IMR-90 (cell line): ENCODE data around the gene PLIN4. TPM values are rescaled to one million over a fixed set of nuclear protein-coding genes. Genes with fewer than 3 reads are reported as not detected.

Source experiments
- ATAC-seq: fragments of 200-7000 bp; cut with Tn5 transposase; 2 replicates; pipeline ENCODE4 v1.9.1; 2020; ENCODE audit warnings: low read depth, mild to moderate bottlenecking, moderate library complexity
- BruUV-seq: library from RNA; stranded (reverse); fragments of 400-500 nt; replicated peaks from 2 replicates; lab custom pipeline; 2021; lab: Mats Ljungman, UMichigan
- CTCF ChIA-PET: fragments of 300-600 bp; formaldehyde crosslinking; extraction: SDS; loops from one replicate; lab custom pipeline; 2021; ENCODE audit warnings: antibody characterized with exemption; lab: Yijun Ruan, JAX
- POLR2A ChIA-PET: fragments of 300-600 bp; sonication (Branson Sonifier 250); formaldehyde crosslinking; loops from one replicate; lab custom pipeline; 2022; ENCODE audit warnings: antibody characterized with exemption; ENCODE audit not compliant: unreplicated experiment; lab: Charles Lee
- DNase-seq: peaks from one replicate; pipeline ENCODE4 v3.0.0; 2013
- H2AFZ ChIP-seq: replicated peaks from 2 replicates; pipeline ENCODE3; 2013; ENCODE audit warnings: low read length, mild to moderate bottlenecking; ENCODE audit not compliant: poor library complexity
- H2AK5ac ChIP-seq: 2 replicates; pipeline ENCODE4 v1.6.1; 2013; ENCODE audit warnings: low read depth, low read length, inconsistent platforms
- H2AK9ac ChIP-seq: replicated peaks from 2 replicates; pipeline ENCODE3; 2013; ENCODE audit warnings: mild to moderate bottlenecking, low read depth, low read length, moderate library complexity; ENCODE audit not compliant: poor library complexity
- H2BK120ac ChIP-seq: 2 replicates; pipeline ENCODE4 v1.6.1; 2013; ENCODE audit warnings: low read depth, low read length, inconsistent platforms
- H2BK15ac ChIP-seq: 3 replicates; pipeline ENCODE4 v1.6.1; 2013; ENCODE audit warnings: low read depth, low read length, inconsistent platforms
- H2BK20ac ChIP-seq: 2 replicates; pipeline ENCODE4 v1.6.1; 2013; ENCODE audit warnings: low read depth, mild to moderate bottlenecking, inconsistent platforms, low read length, moderate library complexity
- H2BK5ac ChIP-seq: 2 replicates; pipeline ENCODE4 v1.6.1; 2013; ENCODE audit warnings: mild to moderate bottlenecking, low read depth, low read length, inconsistent platforms; ENCODE audit not compliant: poor library complexity, severe bottlenecking
- H3K14ac ChIP-seq: replicated peaks from 2 replicates; pipeline ENCODE4 v1.6.1; 2013; ENCODE audit warnings: low read depth, low read length, inconsistent platforms
- H3K18ac ChIP-seq: 2 replicates; pipeline ENCODE4 v1.6.1; 2013; ENCODE audit warnings: low read depth, low read length, control low read depth
- H3K23ac ChIP-seq: 2 replicates; pipeline ENCODE4 v1.6.1; 2013; ENCODE audit warnings: low read depth, low read length, inconsistent platforms
- H3K27ac ChIP-seq: 2 replicates; pipeline ENCODE4 v1.5.1; 2013; ENCODE audit warnings: mild to moderate bottlenecking, control low read depth, low read length; ENCODE audit not compliant: insufficient read depth
- H3K27me3 ChIP-seq: 2 replicates; pipeline ENCODE4 v1.6.1; 2013; ENCODE audit warnings: low read length; ENCODE audit not compliant: control insufficient read depth, insufficient read depth
- H3K36me3 ChIP-seq: 2 replicates; pipeline ENCODE4 v1.6.1; 2013; ENCODE audit warnings: low read length, mixed read lengths; ENCODE audit not compliant: control insufficient read depth, insufficient read depth
- H3K4ac ChIP-seq: 2 replicates; pipeline ENCODE4 v1.6.1; 2013; ENCODE audit warnings: low read depth, low read length, inconsistent platforms
- H3K4me1 ChIP-seq: 2 replicates; pipeline ENCODE4 v1.6.1; 2013; ENCODE audit warnings: low read length, mixed read lengths; ENCODE audit not compliant: control insufficient read depth, insufficient read depth
- H3K4me2 ChIP-seq: 2 replicates; pipeline ENCODE4 v1.6.1; 2013; ENCODE audit warnings: low read depth, mild to moderate bottlenecking, control low read depth, low read length, moderate library complexity
- H3K4me3 ChIP-seq: 2 replicates; pipeline ENCODE4 v1.5.1; 2013; ENCODE audit warnings: low read depth, mild to moderate bottlenecking, control low read depth, low read length, moderate library complexity; ENCODE audit not compliant: insufficient read depth
- H3K56ac ChIP-seq: 2 replicates; pipeline ENCODE4 v1.6.1; 2013; ENCODE audit warnings: low read length, inconsistent platforms; ENCODE audit not compliant: insufficient read depth; ENCODE audit errors: extremely low read depth
- H3K79me1 ChIP-seq, 2 experiments: 2 replicates each; pipeline ENCODE4 v1.6.1; 2013; ENCODE audit warnings: low read length in 2 of 2, inconsistent platforms in 1 of 2, low read depth in 1 of 2
- H3K9ac ChIP-seq: 2 replicates; pipeline ENCODE4 v1.6.1; 2013; ENCODE audit warnings: low read depth, low read length, control low read depth
- H3K9me1 ChIP-seq: 2 replicates; pipeline ENCODE4 v1.6.1; 2013; ENCODE audit warnings: low read length, inconsistent platforms; ENCODE audit not compliant: insufficient read depth
- H3K9me3 ChIP-seq: 2 replicates; pipeline ENCODE4 v1.6.1; 2013; ENCODE audit warnings: low read length; ENCODE audit not compliant: control insufficient read depth, insufficient read depth
- H4K20me1 ChIP-seq: 2 replicates; pipeline ENCODE4 v1.6.1; 2013; ENCODE audit warnings: low read length, inconsistent platforms; ENCODE audit not compliant: insufficient read depth
- H4K5ac ChIP-seq: 2 replicates; pipeline ENCODE4 v1.6.1; 2013; ENCODE audit warnings: mild to moderate bottlenecking, low read depth, low read length, control low read depth
- H4K8ac ChIP-seq, 2 experiments: 2 replicates each; pipeline ENCODE4 v1.6.1; 2013; ENCODE audit warnings: low read depth in 2 of 2, low read length in 2 of 2, control low read depth in 1 of 2, inconsistent platforms in 1 of 2
- H4K91ac ChIP-seq: 2 replicates; pipeline ENCODE4 v1.6.1; 2013; ENCODE audit warnings: low read depth, low read length, inconsistent platforms; ENCODE audit not compliant: insufficient read depth
- BHLHE40 ChIP-seq: fragments of 150-350 bp; IDR thresholded peaks from 2 replicates; pipeline ENCODE4 v1.6.1; 2016; ENCODE audit warnings: mild to moderate bottlenecking, low read depth, low read length
- CHD1 ChIP-seq: IDR thresholded peaks from 2 replicates; pipeline ENCODE4 v1.6.1; 2012; ENCODE audit warnings: low read depth, low read length, improper control_type of control experiment
- FOS ChIP-seq: fragments of 150-350 bp; IDR thresholded peaks from 2 replicates; pipeline ENCODE4 v1.6.1; 2016; ENCODE audit warnings: low read depth, low read length
- MAFK ChIP-seq: IDR thresholded peaks from 2 replicates; pipeline ENCODE4 v1.6.1; 2012; ENCODE audit warnings: low read depth, low read length, improper control_type of control experiment
- MAZ ChIP-seq: IDR thresholded peaks from 2 replicates; pipeline ENCODE4 v1.6.1; 2012; ENCODE audit warnings: low read depth, mild to moderate bottlenecking, low read length, improper control_type of control experiment, moderate library complexity, borderline replicate concordance
- MXI1 ChIP-seq: IDR thresholded peaks from 2 replicates; pipeline ENCODE4 v1.6.1; 2012; ENCODE audit warnings: low read depth, mild to moderate bottlenecking, low read length, moderate library complexity, borderline replicate concordance
- NFE2L2 ChIP-seq: fragments of 150-350 bp; IDR thresholded peaks from 2 replicates; pipeline ENCODE4 v1.6.1; 2016; ENCODE audit warnings: low read depth, mild to moderate bottlenecking, low read length
- RAD21 ChIP-seq: IDR thresholded peaks from 2 replicates; pipeline ENCODE4 v1.6.1; 2012; ENCODE audit warnings: low read length, improper control_type of control experiment
- RCOR1 ChIP-seq: IDR thresholded peaks from 2 replicates; pipeline ENCODE4 v1.6.1; 2012; ENCODE audit warnings: mild to moderate bottlenecking, low read length, improper control_type of control experiment; ENCODE audit not compliant: insufficient replicate concordance
- RFX5 ChIP-seq: IDR thresholded peaks from 2 replicates; pipeline ENCODE4 v1.8.0; 2012; ENCODE audit warnings: low read depth, mild to moderate bottlenecking, low read length, moderate library complexity
- SMC3 ChIP-seq: fragments of 150-350 bp; IDR thresholded peaks from 2 replicates; pipeline ENCODE4 v1.6.1; 2016; ENCODE audit warnings: low read depth, mild to moderate bottlenecking, antibody characterized with exemption, low read length, moderate library complexity
- USF2 ChIP-seq: fragments of 150-350 bp; IDR thresholded peaks from 2 replicates; pipeline ENCODE4 v1.6.1; 2017; ENCODE audit warnings: mild to moderate bottlenecking, antibody characterized with exemption, low read length, low read depth
- WGBS, 2 experiments: methylation state at CpG; one replicate each; pipeline versions ENCODE4 v1.1.5 to v1.1.7; 2013; ENCODE audit warnings: missing lambda C conversion rate in 2 of 2; ENCODE audit not compliant: insufficient read length in 1 of 2; ENCODE audit errors: extremely low coverage in 2 of 2; 5-methylcytosine and 5-hydroxymethylcytosine counted together
- dilution Hi-C: fragments of 300-500 bp; cut with HindIII; formaldehyde crosslinking; loops from one replicate; pipeline ENCODE4 v1.14.3; 2018; ENCODE audit warnings: low sequenced_read_pairs; ENCODE audit not compliant: unreplicated experiment
- in situ Hi-C: fragments of 300-500 bp; cut with MboI; formaldehyde crosslinking; loops from 3 replicates; pipeline ENCODE4 v1.14.3; 2019; ENCODE audit warnings: low sequenced_read_pairs, inconsistent platforms, mixed read lengths
- intact Hi-C: fragments of 100-400 bp; cut with micrococcal nuclease; formaldehyde crosslinking; loops from 2 replicates; pipeline ENCODE4 v1.10.0; 2022
- polyA plus RNA-seq, 3 experiments: library from polyadenylated mRNA; depleted of rRNA; stranded (reverse); fragments of >200 nt; gene quantifications; 2 replicates each; pipeline ENCODE4 v1.2.3, GENCODE V29; 2012; ENCODE audit warnings: low replicate concordance in 1 of 3
- total RNA-seq: library from RNA; depleted of rRNA; stranded (reverse); fragments of >200 nt; gene quantifications from 2 replicates; pipeline ENCODE4 v1.2.3, GENCODE V29; 2012
- TF ChIP-seq, protein P1 (sequence below): fragments of 150-350 bp; IDR thresholded peaks from 2 replicates; pipeline ENCODE4 v1.6.1; 2016; ENCODE audit warnings: low read depth, mild to moderate bottlenecking, low read length, moderate library complexity, borderline replicate concordance

PLIN4 gene
- total and polyA plus RNA-seq, 2 of the 4 experiments (the other 2 are of a cell fraction), result under 0.01 to 0.09 TPM

- Histone ChIP-seq H3K23ac (no peak overlapping the region), H3K79me1 (peaks cover 0 to 8% of the 10 kb centered on the region in 2 experiments; a peak in 1 of 4 replicates), H2BK120ac (no peak overlapping the region), H4K20me1 (no peaks in the 10 kb centered on the region), H3K56ac (no peak overlapping the region), H2AK5ac (no peak overlapping the region), H2BK20ac (no peak overlapping the region), H3K14ac (no peak overlapping the region), H3K27ac (no peak overlapping the region), H3K9me3 (no peaks in the 10 kb centered on the region), H2BK5ac (no peak overlapping the region), H4K8ac (no peak overlapping the region), H2BK15ac (no peak overlapping the region), H3K18ac (no peak overlapping the region), H3K36me3 (peaks cover 22% of the 10 kb centered on the region), H4K5ac (no peak overlapping the region), H2AK9ac (no peak overlapping the region), H3K9me1 (peaks cover 8% of the 10 kb centered on the region; the same call in 1 of the 2 replicates), H3K4me2 (no peak overlapping the region), H3K9ac (no peak overlapping the region), H3K4me3 (no peak overlapping the region), H3K4ac (no peak overlapping the region), H2AFZ (no peak overlapping the region), H3K27me3 (no peaks in the 10 kb centered on the region), H3K4me1 (peaks cover 4% of the 10 kb centered on the region), H4K91ac (no peak overlapping the region)
- no peak for DNase-seq
- no TSS peak for BruUV-seq
- in situ Hi-C loops (no loop called here), dilution Hi-C loops (no loop called here), intact Hi-C loops (no loop called here)
- ChIA-PET POLR2A (no interaction called here), CTCF (no interaction called here)
- 82% methylated on average over 9 of the region's 17 CpGs; no CpG with 5 or more reads in 1 of the 2 experiments for WGBS, 2 experiments
- ATAC-seq, result no peak
- TF ChIP-seq MAFK (no peak), CHD1 (no peak), SMC3 (no peak), RCOR1 (no peak), RFX5 (no peak), FOS (no peak), MXI1 (no peak), BHLHE40 (no peak), MAZ (no peak), NFE2L2 (no peak), RAD21 (no peak), USF2 (no peak)
- TF ChIP-seq, protein P1, sequence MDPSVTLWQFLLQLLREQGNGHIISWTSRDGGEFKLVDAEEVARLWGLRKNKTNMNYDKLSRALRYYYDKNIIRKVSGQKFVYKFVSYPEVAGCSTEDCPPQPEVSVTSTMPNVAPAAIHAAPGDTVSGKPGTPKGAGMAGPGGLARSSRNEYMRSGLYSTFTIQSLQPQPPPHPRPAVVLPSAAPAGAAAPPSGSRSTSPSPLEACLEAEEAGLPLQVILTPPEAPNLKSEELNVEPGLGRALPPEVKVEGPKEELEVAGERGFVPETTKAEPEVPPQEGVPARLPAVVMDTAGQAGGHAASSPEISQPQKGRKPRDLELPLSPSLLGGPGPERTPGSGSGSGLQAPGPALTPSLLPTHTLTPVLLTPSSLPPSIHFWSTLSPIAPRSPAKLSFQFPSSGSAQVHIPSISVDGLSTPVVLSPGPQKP, result no peak
These were observed 10.5 kb downstream of the PLIN4 start for GRCh38 chr19:4507804-4508203.
